ENCODE measurements around the gene PRKCI. TPM values are rescaled to one million over a fixed set of nuclear protein-coding genes. Genes with fewer than 3 reads are reported as not detected.

The PRKCI gene
- total and polyA plus RNA-seq, 4 donors: 18.7 to 181 (median 35.2) TPM

GRCh38 chr3:170344971-170345370 lies 122.7 kb downstream of the PRKCI start:
- Histone ChIP-seq H3K27me3 (ENCODE audit: control insufficient read depth in 3 of 3, insufficient read depth in 3 of 3, low read length in 2 of 3) (no peaks in the 10 kb centered on the region), H3K27ac (ENCODE audit: low read depth in 1 of 2, low read length in 1 of 2) (no peak overlapping the region), H3K36me3 (ENCODE audit: control insufficient read depth in 4 of 4, insufficient read depth in 4 of 4, low read length in 4 of 4) (no peaks in the 10 kb centered on the region), H3K9ac (ENCODE audit: insufficient read depth in 1 of 2, low read length in 2 of 2) (no peak overlapping the region), H3K9me3 (ENCODE audit: control insufficient read depth in 4 of 4, insufficient read depth in 3 of 4, low read length in 3 of 4) (no peaks in the 10 kb centered on the region), H3K4me3 (no peak overlapping the region), H3K4me1 (ENCODE audit: control insufficient read depth in 5 of 5, insufficient read depth in 5 of 5, low read length in 5 of 5) (no peaks in the 10 kb centered on the region)
- no peak for DNase-seq
- no peak for TF ChIP-seq CTCF (IDR thresholded peaks at IDR 0.05; ENCODE audit: control extremely low read depth, extremely low read depth)
- WGBS, 2 donors: 83 to 92% methylated on average over 4 of the region's 4 CpGs
- no peak for ATAC-seq (ENCODE audit: insufficient read depth, low FRiP score)

- 95% methylated on average over 12 of the region's 12 CpGs for WGBS, 2 donors
- Histone ChIP-seq H3K9me3 (ENCODE audit: control insufficient read depth in 4 of 4, insufficient read depth in 3 of 4, low read length in 3 of 4) (no peaks in the 10 kb centered on the region), H3K9ac (ENCODE audit: insufficient read depth in 1 of 2, low read length in 2 of 2) (no peak overlapping the region), H3K36me3 (ENCODE audit: control insufficient read depth in 4 of 4, insufficient read depth in 4 of 4, low read length in 4 of 4) (no peaks in the 10 kb centered on the region), H3K27me3 (ENCODE audit: control insufficient read depth in 3 of 3, insufficient read depth in 3 of 3, low read length in 2 of 3) (no peaks in the 10 kb centered on the region), H3K27ac (ENCODE audit: low read depth in 1 of 2, low read length in 1 of 2) (no peak overlapping the region), H3K4me3 (no peak overlapping the region), H3K4me1 (ENCODE audit: control insufficient read depth in 5 of 5, insufficient read depth in 5 of 5, low read length in 5 of 5) (peaks cover 0 to 2% (median 0%) of the 10 kb centered on the region in 5 donors)
- ATAC-seq (ENCODE audit: insufficient read depth, low FRiP score) (no peak), DNase-seq (no peak)
- no peak for TF ChIP-seq CTCF (IDR thresholded peaks at IDR 0.05; ENCODE audit: control extremely low read depth, extremely low read depth)
Measured at GRCh38 chr3:170346481-170347392, 124.5 kb downstream of the PRKCI start.

GRCh38 chr3:170350515-170351413 lies 128.5 kb downstream of the PRKCI start:
- Histone ChIP-seq H3K4me3 (no peak overlapping the region), H3K9ac (ENCODE audit: insufficient read depth in 1 of 2, low read length in 2 of 2) (no peak overlapping the region), H3K9me3 (ENCODE audit: control insufficient read depth in 4 of 4, insufficient read depth in 3 of 4, low read length in 3 of 4) (no peaks in the 10 kb centered on the region), H3K27ac (ENCODE audit: low read depth in 1 of 2, low read length in 1 of 2) (no peak overlapping the region), H3K4me1 (ENCODE audit: control insufficient read depth in 5 of 5, insufficient read depth in 5 of 5, low read length in 5 of 5) (peaks cover 2 to 16% (median 9%) of the 10 kb centered on the region in 5 donors), H3K27me3 (ENCODE audit: control insufficient read depth in 3 of 3, insufficient read depth in 3 of 3, low read length in 2 of 3) (no peaks in the 10 kb centered on the region), H3K36me3 (ENCODE audit: control insufficient read depth in 4 of 4, insufficient read depth in 4 of 4, low read length in 4 of 4) (no peaks in the 10 kb centered on the region)
- ATAC-seq (ENCODE audit: insufficient read depth, low FRiP score): no peak
- no peak for DNase-seq
- TF ChIP-seq CTCF (IDR thresholded peaks at IDR 0.05; ENCODE audit: control extremely low read depth, extremely low read depth): no peak
- WGBS, 2 donors: 82 to 84% methylated on average over 8 of the region's 8 CpGs

All from lung (tissue), 12 donors.